GM21390 (cell line): ENCODE data around the gene PDE8B.

ENCODE experiments used
- ATAC-seq: cut with Tn5 transposase; IDR thresholded peaks from one replicate; pipeline ENCODE4 v1.9.1; 2021; ENCODE audit not compliant: unreplicated experiment

PDE8B gene

GRCh38 chr5:77230727-77231470 is 20.4 kb downstream of the PDE8B start:
- ATAC-seq: no peak

- ATAC-seq: no peak
Measured at GRCh38 chr5:77231471-77232138, 21.1 kb downstream of the PDE8B start.

- no peak for ATAC-seq
Measured at GRCh38 chr5:77232574-77233358, 22.3 kb downstream of the PDE8B start.

- ATAC-seq: no peak
Measured at GRCh38 chr5:77235846-77236721, 25.6 kb downstream of the PDE8B start.

GRCh38 chr5:77239126-77239741 is 28.8 kb downstream of the PDE8B start:
- no peak for ATAC-seq

GRCh38 chr5:77241444-77241843 is 31.0 kb downstream of the PDE8B start:
- no peak for ATAC-seq

- no peak for ATAC-seq
Measured at GRCh38 chr5:77249475-77249874, 39.0 kb downstream of the PDE8B start.

GRCh38 chr5:77250021-77250420 is 39.5 kb downstream of the PDE8B start:
- no peak for ATAC-seq

GRCh38 chr5:77251921-77252320 is 41.4 kb downstream of the PDE8B start:
- no peak for ATAC-seq

GRCh38 chr5:77255617-77256016 is 45.1 kb downstream of the PDE8B start:
- no peak for ATAC-seq

- ATAC-seq: no peak
Measured at GRCh38 chr5:77256406-77256805, 45.9 kb downstream of the PDE8B start.

GRCh38 chr5:77258652-77259051 is 48.2 kb downstream of the PDE8B start:
- ATAC-seq: no peak

GRCh38 chr5:77259476-77259875 is 49.0 kb downstream of the PDE8B start:
- ATAC-seq: no peak

GRCh38 chr5:77262697-77263096 is 52.2 kb downstream of the PDE8B start:
- no peak for ATAC-seq

- ATAC-seq: no peak
Measured at GRCh38 chr5:77266291-77266690, 55.8 kb downstream of the PDE8B start.

- ATAC-seq: no peak
Measured at GRCh38 chr5:77267496-77267895, 57.0 kb downstream of the PDE8B start.

- no peak for ATAC-seq
Measured at GRCh38 chr5:77272206-77272605, 61.7 kb downstream of the PDE8B start.

- no peak for ATAC-seq
Measured at GRCh38 chr5:77277759-77278158, 67.3 kb downstream of the PDE8B start.

GRCh38 chr5:77280036-77280435 is 69.6 kb downstream of the PDE8B start:
- no peak for ATAC-seq

- no peak for ATAC-seq
Measured at GRCh38 chr5:77281969-77282336, 71.5 kb downstream of the PDE8B start.
